HG03045 (cell line): ENCODE results near the gene CCDC152.

ENCODE experiments used
- ATAC-seq: cut with Tn5 transposase; IDR thresholded peaks from one replicate; pipeline ENCODE4 v1.9.1; 2021; ENCODE audit warnings: mild to moderate bottlenecking, moderate library complexity; ENCODE audit not compliant: unreplicated experiment

CCDC152 gene

GRCh38 chr5:42779083-42779482 is 22.5 kb downstream of the CCDC152 start:
- ATAC-seq, result no peak

GRCh38 chr5:42781584-42781983 is 25.0 kb downstream of the CCDC152 start:
- no peak for ATAC-seq

- no peak for ATAC-seq
These were observed 27.5 kb downstream of the CCDC152 start for GRCh38 chr5:42784132-42784531.

GRCh38 chr5:42785756-42786155 is 29.1 kb downstream of the CCDC152 start:
- ATAC-seq, result no peak

GRCh38 chr5:42787073-42787472 is 30.5 kb downstream of the CCDC152 start:
- ATAC-seq, result no peak

- no peak for ATAC-seq
These were observed 31.2 kb downstream of the CCDC152 start for GRCh38 chr5:42787845-42788244.

GRCh38 chr5:42791151-42791550 is 34.5 kb downstream of the CCDC152 start:
- ATAC-seq, result no peak

GRCh38 chr5:42798284-42799240 is 41.9 kb downstream of the CCDC152 start:
- no peak for ATAC-seq

- no peak for ATAC-seq
These were observed 42.6 kb downstream of the CCDC152 start for GRCh38 chr5:42799241-42799608.

- no peak for ATAC-seq
These were observed 43.1 kb downstream of the CCDC152 start for GRCh38 chr5:42799668-42800114.

GRCh38 chr5:42800748-42801330 is 44.2 kb downstream of the CCDC152 start:
- no peak for ATAC-seq

GRCh38 chr5:42801516-42802166 is 45.0 kb downstream of the CCDC152 start:
- ATAC-seq, result no peak

- no peak for ATAC-seq
These were observed 48.2 kb downstream of the CCDC152 start for GRCh38 chr5:42804717-42805339.

- no peak for ATAC-seq
These were observed 49.5 kb downstream of the CCDC152 start for GRCh38 chr5:42806004-42806700.

GRCh38 chr5:42806701-42807262 is 50.2 kb downstream of the CCDC152 start:
- ATAC-seq, result no peak

GRCh38 chr5:42807722-42808447 is 51.3 kb downstream of the CCDC152 start:
- no peak for ATAC-seq

- no peak for ATAC-seq
These were observed 52.4 kb downstream of the CCDC152 start for GRCh38 chr5:42808888-42809611.

GRCh38 chr5:42810834-42811590 is 54.4 kb downstream of the CCDC152 start:
- no peak for ATAC-seq
